ENCODE results near the gene NEB.

DNA sequence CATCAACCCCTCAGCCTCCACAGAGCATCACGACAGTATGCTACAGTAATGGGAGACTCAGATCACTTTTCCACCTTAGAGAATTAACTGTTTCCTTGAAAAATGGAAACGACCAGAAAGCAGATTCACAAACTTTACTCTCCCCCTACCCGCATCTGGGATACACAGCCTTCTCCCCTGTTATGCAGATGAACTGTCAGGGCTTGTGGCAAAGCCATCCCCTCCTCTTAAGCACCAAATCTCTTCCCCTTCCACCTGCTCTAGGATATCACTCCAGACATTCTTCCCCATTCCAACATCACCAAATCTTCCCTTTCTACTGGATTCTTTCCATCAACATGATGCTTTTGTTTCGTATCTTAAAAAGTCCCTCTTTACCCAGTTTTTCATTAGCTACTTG lies 26.4 kb downstream of the NEB start:
- TF ChIP-seq, protein P1, sequence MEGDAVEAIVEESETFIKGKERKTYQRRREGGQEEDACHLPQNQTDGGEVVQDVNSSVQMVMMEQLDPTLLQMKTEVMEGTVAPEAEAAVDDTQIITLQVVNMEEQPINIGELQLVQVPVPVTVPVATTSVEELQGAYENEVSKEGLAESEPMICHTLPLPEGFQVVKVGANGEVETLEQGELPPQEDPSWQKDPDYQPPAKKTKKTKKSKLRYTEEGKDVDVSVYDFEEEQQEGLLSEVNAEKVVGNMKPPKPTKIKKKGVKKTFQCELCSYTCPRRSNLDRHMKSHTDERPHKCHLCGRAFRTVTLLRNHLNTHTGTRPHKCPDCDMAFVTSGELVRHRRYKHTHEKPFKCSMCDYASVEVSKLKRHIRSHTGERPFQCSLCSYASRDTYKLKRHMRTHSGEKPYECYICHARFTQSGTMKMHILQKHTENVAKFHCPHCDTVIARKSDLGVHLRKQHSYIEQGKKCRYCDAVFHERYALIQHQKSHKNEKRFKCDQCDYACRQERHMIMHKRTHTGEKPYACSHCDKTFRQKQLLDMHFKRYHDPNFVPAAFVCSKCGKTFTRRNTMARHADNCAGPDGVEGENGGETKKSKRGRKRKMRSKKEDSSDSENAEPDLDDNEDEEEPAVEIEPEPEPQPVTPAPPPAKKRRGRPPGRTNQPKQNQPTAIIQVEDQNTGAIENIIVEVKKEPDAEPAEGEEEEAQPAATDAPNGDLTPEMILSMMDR (IDR thresholded peaks at IDR 0.05; ENCODE audit: low read length), result no peak
- TF ChIP-seq EZH2 (optimal IDR thresholded peaks at IDR 0.05; ENCODE audit: low read depth, low read length), result no peak

Data from MM.1S (cell line).